NT2/D1 (cell line): ENCODE results near the gene COL23A1.

Source experiments
- DNase-seq: peaks from one replicate; pipeline ENCODE4 v3.0.0-alpha.2; 2011; ENCODE audit warnings: low read depth, low spot score
- H3K27me3 ChIP-seq: 2 replicates; pipeline ENCODE4 v1.6.0; 2011; ENCODE audit warnings: mild to moderate bottlenecking; ENCODE audit not compliant: insufficient read length, insufficient read depth
- H3K36me3 ChIP-seq: 2 replicates; pipeline ENCODE4 v1.6.1; 2011; ENCODE audit warnings: mild to moderate bottlenecking, low read length, mixed read lengths; ENCODE audit not compliant: insufficient read depth, insufficient read length
- H3K4me1 ChIP-seq: 2 replicates; pipeline ENCODE4 v1.5.1; 2011; ENCODE audit not compliant: insufficient read depth, insufficient read length
- H3K4me3 ChIP-seq: 2 replicates; pipeline ENCODE4 v1.5.1; 2011; ENCODE audit warnings: low read depth; ENCODE audit not compliant: insufficient read length
- H3K9ac ChIP-seq: 2 replicates; pipeline ENCODE4 v1.6.0; 2011; ENCODE audit warnings: low read depth; ENCODE audit not compliant: insufficient read length
- H3K9me3 ChIP-seq: 2 replicates; pipeline ENCODE4 v1.5.1; 2011; ENCODE audit warnings: mild to moderate bottlenecking, low read length; ENCODE audit not compliant: insufficient read depth
- SUZ12 ChIP-seq: IDR thresholded peaks from 2 replicates; pipeline ENCODE4 v1.6.1; 2011; ENCODE audit not compliant: insufficient read length, insufficient read depth; ENCODE audit errors: extremely low read depth
- YY1 ChIP-seq: IDR thresholded peaks from 2 replicates; pipeline ENCODE4 v1.6.1; 2011; ENCODE audit not compliant: insufficient read length, insufficient read depth
- ZNF274 ChIP-seq: IDR thresholded peaks from 2 replicates; pipeline ENCODE4 v1.6.1; 2011; ENCODE audit warnings: mild to moderate bottlenecking, low read depth, low read length

The COL23A1 gene

GRCh38 chr5:178207183-178207916 lies 382.8 kb downstream of the COL23A1 start:
- peaks cover 8% of the 10 kb centered on the region for H3K4me1 ChIP-seq

GRCh38 chr5:178206166-178207101 lies 383.8 kb downstream of the COL23A1 start:
- TF ChIP-seq YY1: no peak
- TF ChIP-seq SUZ12: no peak
- TF ChIP-seq ZNF274: no peak
- DNase-seq: no peak
- peaks cover 61% of the 10 kb centered on the region for H3K36me3 ChIP-seq
- H3K9ac ChIP-seq: peak overlapping the region; percentile 99
- peaks cover 8% of the 10 kb centered on the region for H3K4me1 ChIP-seq
- H3K27me3 ChIP-seq: no peaks in the 10 kb centered on the region
- no peaks in the 10 kb centered on the region for H3K9me3 ChIP-seq
- H3K4me3 ChIP-seq: peak overlapping the region; percentile 90

More at GRCh38 chr5:178207183-178207916, 382.8 kb downstream of the COL23A1 start:
- TF ChIP-seq SUZ12 (no peak), ZNF274 (no peak), YY1 (no peak)
- Histone ChIP-seq H3K4me3 (peak overlapping the region; percentile 11), H3K9me3 (no peaks in the 10 kb centered on the region), H3K27me3 (no peaks in the 10 kb centered on the region), H3K9ac (peak overlapping the region; percentile 21), H3K36me3 (peaks cover 70% of the 10 kb centered on the region)
- DNase-seq: no peak

- Histone ChIP-seq H3K27me3 (no peaks in the 10 kb centered on the region), H3K4me1 (peaks cover 8% of the 10 kb centered on the region), H3K9me3 (no peaks in the 10 kb centered on the region), H3K36me3 (peaks cover 56% of the 10 kb centered on the region), H3K4me3 (peak overlapping the region; percentile 90), H3K9ac (peak overlapping the region; percentile 99)
- no peak for TF ChIP-seq SUZ12
- no peak for DNase-seq
Measured at GRCh38 chr5:178205749-178206047, 384.5 kb downstream of the COL23A1 start.

- peak overlapping the region; percentile 99 for H3K9ac ChIP-seq
- H3K9me3 ChIP-seq: no peaks in the 10 kb centered on the region
- no peaks in the 10 kb centered on the region for H3K27me3 ChIP-seq
- peaks cover 8% of the 10 kb centered on the region for H3K4me1 ChIP-seq
- no peak for TF ChIP-seq SUZ12
- TF ChIP-seq ZNF274: no peak
- TF ChIP-seq YY1: no peak
- peaks cover 50% of the 10 kb centered on the region for H3K36me3 ChIP-seq
- peak overlapping the region; percentile 90 for H3K4me3 ChIP-seq
- DNase-seq: no peak
Measured at GRCh38 chr5:178204935-178205748, 385.1 kb downstream of the COL23A1 start.

GRCh38 chr5:178204182-178204934 lies 385.8 kb downstream of the COL23A1 start, which contains the start of gene HNRNPAB:
TSS of gene HNRNPAB (plus strand) at chr5:178204533. CDS start at chr5:178204838, 305 bp downstream.
- peaks cover 6% of the 10 kb centered on the region for H3K4me1 ChIP-seq
- H3K36me3 ChIP-seq: peaks cover 43% of the 10 kb centered on the region
- no peaks in the 10 kb centered on the region for H3K27me3 ChIP-seq
- H3K9me3 ChIP-seq: no peaks in the 10 kb centered on the region
- peak; percentile 92 for DNase-seq
- peak within 1 kb of the TSS; percentile 99 for H3K9ac ChIP-seq
- H3K4me3 ChIP-seq: peak within 1 kb of the TSS; percentile 90
- TF ChIP-seq SUZ12 (no peak), ZNF274 (no peak), YY1 (peak; percentile 29)

- no peak for TF ChIP-seq SUZ12
- no peak for TF ChIP-seq YY1
- no peak for TF ChIP-seq ZNF274
- H3K9me3 ChIP-seq: no peaks in the 10 kb centered on the region
- H3K4me3 ChIP-seq: peak overlapping the region; percentile 90
- DNase-seq: no peak
- no peaks in the 10 kb centered on the region for H3K27me3 ChIP-seq
- peaks cover 36% of the 10 kb centered on the region for H3K36me3 ChIP-seq
- H3K9ac ChIP-seq: peak overlapping the region; percentile 93
- peaks cover 5% of the 10 kb centered on the region for H3K4me1 ChIP-seq
Measured at GRCh38 chr5:178203670-178204181, 386.5 kb downstream of the COL23A1 start.
